HL-60 (cell line): ENCODE results near the gene PGC.

Source experiments
- GABPA ChIP-seq: IDR thresholded peaks from 2 replicates; pipeline ENCODE4 v1.6.1; 2012; ENCODE audit warnings: low read depth
- TF ChIP-seq, protein P1 (sequence below): IDR thresholded peaks from one replicate; pipeline ENCODE4 v1.5.1; 2011; ENCODE audit warnings: low read length, control low read depth, inconsistent platforms; ENCODE audit not compliant: insufficient read depth

DNA sequence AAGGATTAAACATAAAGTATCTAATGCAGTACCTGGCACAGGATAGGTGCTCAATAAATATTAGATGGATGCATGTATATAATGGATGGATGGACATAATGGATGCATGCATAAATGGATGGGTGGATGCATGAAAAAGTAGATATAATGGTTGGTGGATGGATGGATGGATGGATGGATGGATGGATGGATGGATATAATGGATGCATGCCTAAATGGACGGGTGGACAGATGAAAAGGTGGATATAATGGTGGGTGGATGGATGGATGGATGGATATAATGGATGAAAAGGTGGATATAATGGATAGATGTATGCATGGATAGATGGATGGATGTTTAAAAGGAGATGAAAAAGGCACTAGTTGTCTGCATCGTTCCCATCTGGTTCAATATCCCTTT, 37.8 kb downstream of the PGC start:
- no peak for TF ChIP-seq GABPA
- TF ChIP-seq, protein P1, sequence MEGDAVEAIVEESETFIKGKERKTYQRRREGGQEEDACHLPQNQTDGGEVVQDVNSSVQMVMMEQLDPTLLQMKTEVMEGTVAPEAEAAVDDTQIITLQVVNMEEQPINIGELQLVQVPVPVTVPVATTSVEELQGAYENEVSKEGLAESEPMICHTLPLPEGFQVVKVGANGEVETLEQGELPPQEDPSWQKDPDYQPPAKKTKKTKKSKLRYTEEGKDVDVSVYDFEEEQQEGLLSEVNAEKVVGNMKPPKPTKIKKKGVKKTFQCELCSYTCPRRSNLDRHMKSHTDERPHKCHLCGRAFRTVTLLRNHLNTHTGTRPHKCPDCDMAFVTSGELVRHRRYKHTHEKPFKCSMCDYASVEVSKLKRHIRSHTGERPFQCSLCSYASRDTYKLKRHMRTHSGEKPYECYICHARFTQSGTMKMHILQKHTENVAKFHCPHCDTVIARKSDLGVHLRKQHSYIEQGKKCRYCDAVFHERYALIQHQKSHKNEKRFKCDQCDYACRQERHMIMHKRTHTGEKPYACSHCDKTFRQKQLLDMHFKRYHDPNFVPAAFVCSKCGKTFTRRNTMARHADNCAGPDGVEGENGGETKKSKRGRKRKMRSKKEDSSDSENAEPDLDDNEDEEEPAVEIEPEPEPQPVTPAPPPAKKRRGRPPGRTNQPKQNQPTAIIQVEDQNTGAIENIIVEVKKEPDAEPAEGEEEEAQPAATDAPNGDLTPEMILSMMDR: no peak
